ENCODE results near the gene PEX6.

DNA sequence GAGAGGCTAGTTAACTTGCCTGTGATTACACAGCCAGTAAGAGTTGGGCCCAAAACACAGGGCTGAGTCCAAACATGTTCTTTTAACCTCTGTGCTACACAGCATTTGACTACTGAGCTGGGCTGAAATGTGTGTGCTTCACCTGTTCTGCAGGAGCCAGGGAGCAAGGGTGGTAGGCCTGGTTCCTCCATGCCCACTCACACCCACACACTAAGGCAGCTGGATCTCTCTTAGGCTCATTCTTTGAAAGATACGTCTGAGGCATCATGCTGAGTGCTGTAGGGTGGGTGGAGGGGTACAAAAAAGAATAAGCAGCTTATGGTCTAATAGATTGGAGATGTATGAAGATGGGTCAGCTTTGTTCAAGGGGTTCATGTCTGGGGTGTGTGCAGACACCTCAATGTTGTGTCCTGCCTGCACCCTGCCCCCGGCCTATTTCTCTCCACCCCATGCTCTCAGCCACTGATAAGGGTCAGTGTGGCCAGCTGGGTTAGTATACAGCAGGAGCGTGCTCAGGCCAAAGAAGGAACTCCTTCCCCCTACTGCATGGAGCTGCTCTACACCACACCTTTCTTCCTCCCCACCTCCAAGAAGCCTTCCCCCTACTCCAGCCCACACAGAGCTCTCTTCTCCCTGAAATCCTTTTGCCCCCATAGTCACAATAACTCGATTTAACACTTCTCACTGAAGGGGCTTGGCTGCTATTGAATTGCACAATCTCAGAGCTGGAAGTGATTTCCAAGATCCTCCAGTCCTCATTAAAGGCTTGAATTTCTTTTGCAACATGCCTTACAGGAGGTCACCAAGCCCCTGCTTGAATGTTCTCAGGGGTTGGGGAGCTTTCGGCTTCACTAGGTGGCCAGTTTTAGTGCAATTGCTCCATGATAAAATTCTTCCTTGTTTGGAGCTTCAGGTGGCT lies 8.8 kb upstream of the PEX6 start:
- TF ChIP-seq, protein P1, sequence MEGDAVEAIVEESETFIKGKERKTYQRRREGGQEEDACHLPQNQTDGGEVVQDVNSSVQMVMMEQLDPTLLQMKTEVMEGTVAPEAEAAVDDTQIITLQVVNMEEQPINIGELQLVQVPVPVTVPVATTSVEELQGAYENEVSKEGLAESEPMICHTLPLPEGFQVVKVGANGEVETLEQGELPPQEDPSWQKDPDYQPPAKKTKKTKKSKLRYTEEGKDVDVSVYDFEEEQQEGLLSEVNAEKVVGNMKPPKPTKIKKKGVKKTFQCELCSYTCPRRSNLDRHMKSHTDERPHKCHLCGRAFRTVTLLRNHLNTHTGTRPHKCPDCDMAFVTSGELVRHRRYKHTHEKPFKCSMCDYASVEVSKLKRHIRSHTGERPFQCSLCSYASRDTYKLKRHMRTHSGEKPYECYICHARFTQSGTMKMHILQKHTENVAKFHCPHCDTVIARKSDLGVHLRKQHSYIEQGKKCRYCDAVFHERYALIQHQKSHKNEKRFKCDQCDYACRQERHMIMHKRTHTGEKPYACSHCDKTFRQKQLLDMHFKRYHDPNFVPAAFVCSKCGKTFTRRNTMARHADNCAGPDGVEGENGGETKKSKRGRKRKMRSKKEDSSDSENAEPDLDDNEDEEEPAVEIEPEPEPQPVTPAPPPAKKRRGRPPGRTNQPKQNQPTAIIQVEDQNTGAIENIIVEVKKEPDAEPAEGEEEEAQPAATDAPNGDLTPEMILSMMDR (IDR thresholded peaks at IDR 0.05) = no peak
- TF ChIP-seq, protein P2, sequence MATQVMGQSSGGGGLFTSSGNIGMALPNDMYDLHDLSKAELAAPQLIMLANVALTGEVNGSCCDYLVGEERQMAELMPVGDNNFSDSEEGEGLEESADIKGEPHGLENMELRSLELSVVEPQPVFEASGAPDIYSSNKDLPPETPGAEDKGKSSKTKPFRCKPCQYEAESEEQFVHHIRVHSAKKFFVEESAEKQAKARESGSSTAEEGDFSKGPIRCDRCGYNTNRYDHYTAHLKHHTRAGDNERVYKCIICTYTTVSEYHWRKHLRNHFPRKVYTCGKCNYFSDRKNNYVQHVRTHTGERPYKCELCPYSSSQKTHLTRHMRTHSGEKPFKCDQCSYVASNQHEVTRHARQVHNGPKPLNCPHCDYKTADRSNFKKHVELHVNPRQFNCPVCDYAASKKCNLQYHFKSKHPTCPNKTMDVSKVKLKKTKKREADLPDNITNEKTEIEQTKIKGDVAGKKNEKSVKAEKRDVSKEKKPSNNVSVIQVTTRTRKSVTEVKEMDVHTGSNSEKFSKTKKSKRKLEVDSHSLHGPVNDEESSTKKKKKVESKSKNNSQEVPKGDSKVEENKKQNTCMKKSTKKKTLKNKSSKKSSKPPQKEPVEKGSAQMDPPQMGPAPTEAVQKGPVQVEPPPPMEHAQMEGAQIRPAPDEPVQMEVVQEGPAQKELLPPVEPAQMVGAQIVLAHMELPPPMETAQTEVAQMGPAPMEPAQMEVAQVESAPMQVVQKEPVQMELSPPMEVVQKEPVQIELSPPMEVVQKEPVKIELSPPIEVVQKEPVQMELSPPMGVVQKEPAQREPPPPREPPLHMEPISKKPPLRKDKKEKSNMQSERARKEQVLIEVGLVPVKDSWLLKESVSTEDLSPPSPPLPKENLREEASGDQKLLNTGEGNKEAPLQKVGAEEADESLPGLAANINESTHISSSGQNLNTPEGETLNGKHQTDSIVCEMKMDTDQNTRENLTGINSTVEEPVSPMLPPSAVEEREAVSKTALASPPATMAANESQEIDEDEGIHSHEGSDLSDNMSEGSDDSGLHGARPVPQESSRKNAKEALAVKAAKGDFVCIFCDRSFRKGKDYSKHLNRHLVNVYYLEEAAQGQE (IDR thresholded peaks at IDR 0.05; ENCODE audit: low read depth, low read length) = no peak
- no peak for TF ChIP-seq RCOR1 (IDR thresholded peaks at IDR 0.05; ENCODE audit: low read length)

All from SK-N-SH (cell line).